ENCODE data around the gene CLK3.
"Not testable (repeated sequence)": the region's sequence is repeated elsewhere in the genome, so short reads cannot be mapped to it uniquely, and the experiment has no call there.

Gene CLK3

GRCh38 chr15:74651242-74651741, 35.7 kb downstream of the CLK3 start:
- TF ChIP-seq POLR2AphosphoS5 (IDR thresholded peaks at IDR 0.05; ENCODE audit: low read depth, low read length), result no peak
- TF ChIP-seq TAF1 (IDR thresholded peaks at IDR 0.05; ENCODE audit: borderline replicate concordance, low read depth, low read length), result no peak
- TF ChIP-seq POLR2A (IDR thresholded peaks at IDR 0.05; ENCODE audit: low read depth, low read length), result no peak
- FAIRE-seq (no peak), DNase-seq (ENCODE audit: insufficient read length) (no peak)

- TF ChIP-seq POLR2AphosphoS5 (IDR thresholded peaks at IDR 0.05; ENCODE audit: low read depth, low read length) (no peak), TAF1 (IDR thresholded peaks at IDR 0.05; ENCODE audit: borderline replicate concordance, low read depth, low read length) (no peak), POLR2A (IDR thresholded peaks at IDR 0.05; ENCODE audit: low read depth, low read length) (no peak)
- FAIRE-seq (no peak), DNase-seq (ENCODE audit: insufficient read length) (no peak)
Measured at GRCh38 chr15:74653426-74654102, 37.9 kb downstream of the CLK3 start.

GRCh38 chr15:74655424-74655823, 39.8 kb downstream of the CLK3 start:
- TF ChIP-seq POLR2A (IDR thresholded peaks at IDR 0.05; ENCODE audit: low read depth, low read length), result no peak
- TF ChIP-seq POLR2AphosphoS5 (IDR thresholded peaks at IDR 0.05; ENCODE audit: low read depth, low read length), result no peak
- TF ChIP-seq TAF1 (IDR thresholded peaks at IDR 0.05; ENCODE audit: borderline replicate concordance, low read depth, low read length), result no peak
- DNase-seq (ENCODE audit: insufficient read length), result no peak
- FAIRE-seq, result no peak

- FAIRE-seq (no peak), DNase-seq (ENCODE audit: insufficient read length) (no peak)
- no peak for TF ChIP-seq POLR2A (IDR thresholded peaks at IDR 0.05; ENCODE audit: low read depth, low read length)
- no peak for TF ChIP-seq POLR2AphosphoS5 (IDR thresholded peaks at IDR 0.05; ENCODE audit: low read depth, low read length)
- no peak for TF ChIP-seq TAF1 (IDR thresholded peaks at IDR 0.05; ENCODE audit: borderline replicate concordance, low read depth, low read length)
Measured at GRCh38 chr15:74656935-74657535, 41.4 kb downstream of the CLK3 start.

- no peak for TF ChIP-seq POLR2A (IDR thresholded peaks at IDR 0.05; ENCODE audit: low read depth, low read length)
- no peak for TF ChIP-seq TAF1 (IDR thresholded peaks at IDR 0.05; ENCODE audit: borderline replicate concordance, low read depth, low read length)
- no peak for TF ChIP-seq POLR2AphosphoS5 (IDR thresholded peaks at IDR 0.05; ENCODE audit: low read depth, low read length)
- no peak for DNase-seq (ENCODE audit: insufficient read length)
- no peak for FAIRE-seq
Measured at GRCh38 chr15:74657846-74658245, 42.2 kb downstream of the CLK3 start.

- not testable (repeated sequence) for DNase-seq (ENCODE audit: insufficient read length); FAIRE-seq
Measured at GRCh38 chr15:74661280-74661679, 45.6 kb downstream of the CLK3 start.

- no peak for DNase-seq (ENCODE audit: insufficient read length)
- no peak for FAIRE-seq
- TF ChIP-seq POLR2AphosphoS5 (IDR thresholded peaks at IDR 0.05; ENCODE audit: low read depth, low read length) (no peak), POLR2A (IDR thresholded peaks at IDR 0.05; ENCODE audit: low read depth, low read length) (no peak), TAF1 (IDR thresholded peaks at IDR 0.05; ENCODE audit: borderline replicate concordance, low read depth, low read length) (no peak)
Measured at GRCh38 chr15:74662064-74662860, 46.6 kb downstream of the CLK3 start.

- FAIRE-seq, result no peak
- no peak for DNase-seq (ENCODE audit: insufficient read length)
- TF ChIP-seq POLR2A (IDR thresholded peaks at IDR 0.05; ENCODE audit: low read depth, low read length) (no peak), TAF1 (IDR thresholded peaks at IDR 0.05; ENCODE audit: borderline replicate concordance, low read depth, low read length) (no peak)
Measured at GRCh38 chr15:74663303-74664027, 47.8 kb downstream of the CLK3 start.

GRCh38 chr15:74664028-74664616, 48.5 kb downstream of the CLK3 start:
- no peak for TF ChIP-seq POLR2A (IDR thresholded peaks at IDR 0.05; ENCODE audit: low read depth, low read length)
- TF ChIP-seq TAF1 (IDR thresholded peaks at IDR 0.05; ENCODE audit: borderline replicate concordance, low read depth, low read length), result no peak
- no peak for TF ChIP-seq POLR2AphosphoS5 (IDR thresholded peaks at IDR 0.05; ENCODE audit: low read depth, low read length)
- no peak for DNase-seq (ENCODE audit: insufficient read length)
- FAIRE-seq, result no peak

GRCh38 chr15:74664670-74665069, 49.0 kb downstream of the CLK3 start:
- DNase-seq (ENCODE audit: insufficient read length) (no peak), FAIRE-seq (no peak)
- TF ChIP-seq POLR2AphosphoS5 (IDR thresholded peaks at IDR 0.05; ENCODE audit: low read depth, low read length), result no peak
- no peak for TF ChIP-seq TAF1 (IDR thresholded peaks at IDR 0.05; ENCODE audit: borderline replicate concordance, low read depth, low read length)
- no peak for TF ChIP-seq POLR2A (IDR thresholded peaks at IDR 0.05; ENCODE audit: low read depth, low read length)

GRCh38 chr15:74667975-74668374, 52.3 kb downstream of the CLK3 start:
- FAIRE-seq, result no peak
- DNase-seq (ENCODE audit: insufficient read length), result no peak
- TF ChIP-seq TAF1 (IDR thresholded peaks at IDR 0.05; ENCODE audit: borderline replicate concordance, low read depth, low read length) (no peak), POLR2A (IDR thresholded peaks at IDR 0.05; ENCODE audit: low read depth, low read length) (no peak), POLR2AphosphoS5 (IDR thresholded peaks at IDR 0.05; ENCODE audit: low read depth, low read length) (no peak)
